ENCODE results near the gene IRAK1.

IRAK1 gene

DNA sequence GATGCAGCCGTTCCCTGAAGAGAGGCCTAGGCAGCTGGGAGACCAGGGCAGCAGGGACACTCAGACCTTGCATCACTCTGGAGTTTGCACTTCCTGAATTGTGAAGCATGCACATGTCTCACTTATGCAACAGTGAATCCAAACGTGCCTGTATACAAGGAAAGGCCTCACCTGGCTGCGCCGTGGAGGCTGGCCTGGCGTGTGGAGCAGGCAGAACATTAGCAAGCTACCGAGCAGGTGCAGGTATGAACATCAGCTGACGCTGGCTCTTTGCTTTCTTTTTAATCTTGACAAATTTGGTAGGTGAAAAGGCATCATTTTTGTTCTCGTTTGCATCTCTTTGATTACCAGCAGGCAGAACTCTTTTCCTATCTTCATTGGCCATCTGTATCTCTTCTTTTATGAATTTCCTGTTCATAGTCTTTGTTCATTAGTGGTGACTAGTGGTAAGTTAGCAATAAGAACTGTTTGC lies 37.1 kb upstream of the IRAK1 start:
- no peak for ATAC-seq
- TF ChIP-seq ZNF8 (CRISPR knock-in tag; IDR thresholded peaks at IDR 0.05) (no peak), OSR1 (CRISPR knock-in tag; IDR thresholded peaks at IDR 0.05) (no peak), CSDC2 (CRISPR knock-in tag; IDR thresholded peaks at IDR 0.05) (no peak), ZNF70 (CRISPR knock-in tag; IDR thresholded peaks at IDR 0.05) (no peak), PPARA (CRISPR knock-in tag; IDR thresholded peaks at IDR 0.05; ENCODE audit: borderline replicate concordance) (no peak)
- TF ChIP-seq, protein P1, sequence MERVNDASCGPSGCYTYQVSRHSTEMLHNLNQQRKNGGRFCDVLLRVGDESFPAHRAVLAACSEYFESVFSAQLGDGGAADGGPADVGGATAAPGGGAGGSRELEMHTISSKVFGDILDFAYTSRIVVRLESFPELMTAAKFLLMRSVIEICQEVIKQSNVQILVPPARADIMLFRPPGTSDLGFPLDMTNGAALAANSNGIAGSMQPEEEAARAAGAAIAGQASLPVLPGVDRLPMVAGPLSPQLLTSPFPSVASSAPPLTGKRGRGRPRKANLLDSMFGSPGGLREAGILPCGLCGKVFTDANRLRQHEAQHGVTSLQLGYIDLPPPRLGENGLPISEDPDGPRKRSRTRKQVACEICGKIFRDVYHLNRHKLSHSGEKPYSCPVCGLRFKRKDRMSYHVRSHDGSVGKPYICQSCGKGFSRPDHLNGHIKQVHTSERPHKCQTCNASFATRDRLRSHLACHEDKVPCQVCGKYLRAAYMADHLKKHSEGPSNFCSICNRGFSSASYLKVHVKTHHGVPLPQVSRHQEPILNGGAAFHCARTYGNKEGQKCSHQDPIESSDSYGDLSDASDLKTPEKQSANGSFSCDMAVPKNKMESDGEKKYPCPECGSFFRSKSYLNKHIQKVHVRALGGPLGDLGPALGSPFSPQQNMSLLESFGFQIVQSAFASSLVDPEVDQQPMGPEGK (CRISPR knock-in tag; IDR thresholded peaks at IDR 0.05; ENCODE audit: borderline replicate concordance), result no peak
- TF ChIP-seq, protein P2, sequence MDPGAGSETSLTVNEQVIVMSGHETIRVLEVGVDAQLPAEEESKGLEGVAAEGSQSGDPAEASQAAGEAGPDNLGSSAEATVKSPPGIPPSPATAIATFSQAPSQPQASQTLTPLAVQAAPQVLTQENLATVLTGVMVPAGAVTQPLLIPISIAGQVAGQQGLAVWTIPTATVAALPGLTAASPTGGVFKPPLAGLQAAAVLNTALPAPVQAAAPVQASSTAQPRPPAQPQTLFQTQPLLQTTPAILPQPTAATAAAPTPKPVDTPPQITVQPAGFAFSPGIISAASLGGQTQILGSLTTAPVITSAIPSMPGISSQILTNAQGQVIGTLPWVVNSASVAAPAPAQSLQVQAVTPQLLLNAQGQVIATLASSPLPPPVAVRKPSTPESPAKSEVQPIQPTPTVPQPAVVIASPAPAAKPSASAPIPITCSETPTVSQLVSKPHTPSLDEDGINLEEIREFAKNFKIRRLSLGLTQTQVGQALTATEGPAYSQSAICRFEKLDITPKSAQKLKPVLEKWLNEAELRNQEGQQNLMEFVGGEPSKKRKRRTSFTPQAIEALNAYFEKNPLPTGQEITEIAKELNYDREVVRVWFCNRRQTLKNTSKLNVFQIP (CRISPR knock-in tag; IDR thresholded peaks at IDR 0.05; ENCODE audit: borderline replicate concordance, low read depth), result no peak

DNA sequence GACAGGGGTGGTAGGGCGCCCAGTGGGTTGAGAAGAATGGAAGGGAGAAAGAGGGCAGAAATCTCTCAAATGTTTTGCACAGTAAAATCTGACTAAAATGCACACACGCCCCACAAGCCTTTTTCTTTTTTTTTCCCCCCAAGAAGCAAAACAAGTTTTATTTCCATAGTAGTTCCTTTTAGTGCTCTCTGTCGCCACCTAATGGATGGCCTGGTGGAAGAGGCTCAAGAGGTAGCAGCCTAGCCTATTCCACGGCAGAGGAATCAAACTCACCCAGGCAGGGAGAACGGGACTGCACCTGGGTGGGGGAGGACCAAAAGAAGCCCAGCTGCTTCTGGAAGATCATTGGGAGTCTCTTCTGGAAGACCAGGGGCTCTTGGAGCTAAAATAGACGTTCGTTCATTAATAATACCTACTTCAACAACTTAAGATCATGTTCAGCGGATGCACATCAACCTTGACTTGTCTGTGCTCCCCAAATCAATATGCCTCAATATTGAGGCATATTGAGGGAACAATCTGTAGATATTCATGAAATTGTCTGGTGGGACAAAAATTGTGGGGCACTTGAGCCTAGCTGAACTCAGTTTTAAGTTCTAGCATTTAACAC lies 31.6 kb upstream of the IRAK1 start:
- TF ChIP-seq ARNTL (CRISPR knock-in tag; IDR thresholded peaks at IDR 0.05; ENCODE audit: borderline replicate concordance, low read depth), result no peak
- peak; percentile 75 for ATAC-seq

DNA sequence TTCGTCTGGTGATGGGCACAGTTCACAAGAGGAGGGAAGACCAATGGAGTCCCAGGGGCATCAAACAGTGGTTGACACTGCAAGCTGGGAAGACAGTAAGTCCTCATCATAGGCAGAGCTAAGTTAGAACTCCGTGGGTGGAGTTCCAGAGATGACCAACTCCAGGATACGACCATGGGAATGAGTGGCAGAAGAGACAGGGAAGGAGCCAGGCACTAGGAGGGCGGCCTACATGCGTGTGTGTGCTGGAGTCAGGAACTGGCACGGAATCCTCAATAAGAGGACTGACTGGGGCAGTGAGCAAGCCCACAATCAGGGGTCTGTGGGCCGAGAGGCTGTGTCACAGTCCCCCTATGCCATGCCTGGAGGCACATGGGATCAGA lies 30.4 kb upstream of the IRAK1 start:
- ATAC-seq, result no peak
- TF ChIP-seq CSDC2 (CRISPR knock-in tag; IDR thresholded peaks at IDR 0.05) (no peak), PPARA (CRISPR knock-in tag; IDR thresholded peaks at IDR 0.05; ENCODE audit: borderline replicate concordance) (no peak), GLIS3 (CRISPR knock-in tag; IDR thresholded peaks at IDR 0.05) (no peak), ZNF565 (CRISPR knock-in tag; conservative IDR thresholded peaks at IDR 0.05; ENCODE audit: low read depth) (no peak), RARB (CRISPR knock-in tag; IDR thresholded peaks at IDR 0.05) (no peak), BACH2 (CRISPR knock-in tag; IDR thresholded peaks at IDR 0.05; ENCODE audit: borderline replicate concordance) (no peak), TCF4 (CRISPR knock-in tag; IDR thresholded peaks at IDR 0.05; ENCODE audit: borderline replicate concordance) (no peak), ZNF8 (CRISPR knock-in tag; IDR thresholded peaks at IDR 0.05) (no peak)
- TF ChIP-seq, protein P3, sequence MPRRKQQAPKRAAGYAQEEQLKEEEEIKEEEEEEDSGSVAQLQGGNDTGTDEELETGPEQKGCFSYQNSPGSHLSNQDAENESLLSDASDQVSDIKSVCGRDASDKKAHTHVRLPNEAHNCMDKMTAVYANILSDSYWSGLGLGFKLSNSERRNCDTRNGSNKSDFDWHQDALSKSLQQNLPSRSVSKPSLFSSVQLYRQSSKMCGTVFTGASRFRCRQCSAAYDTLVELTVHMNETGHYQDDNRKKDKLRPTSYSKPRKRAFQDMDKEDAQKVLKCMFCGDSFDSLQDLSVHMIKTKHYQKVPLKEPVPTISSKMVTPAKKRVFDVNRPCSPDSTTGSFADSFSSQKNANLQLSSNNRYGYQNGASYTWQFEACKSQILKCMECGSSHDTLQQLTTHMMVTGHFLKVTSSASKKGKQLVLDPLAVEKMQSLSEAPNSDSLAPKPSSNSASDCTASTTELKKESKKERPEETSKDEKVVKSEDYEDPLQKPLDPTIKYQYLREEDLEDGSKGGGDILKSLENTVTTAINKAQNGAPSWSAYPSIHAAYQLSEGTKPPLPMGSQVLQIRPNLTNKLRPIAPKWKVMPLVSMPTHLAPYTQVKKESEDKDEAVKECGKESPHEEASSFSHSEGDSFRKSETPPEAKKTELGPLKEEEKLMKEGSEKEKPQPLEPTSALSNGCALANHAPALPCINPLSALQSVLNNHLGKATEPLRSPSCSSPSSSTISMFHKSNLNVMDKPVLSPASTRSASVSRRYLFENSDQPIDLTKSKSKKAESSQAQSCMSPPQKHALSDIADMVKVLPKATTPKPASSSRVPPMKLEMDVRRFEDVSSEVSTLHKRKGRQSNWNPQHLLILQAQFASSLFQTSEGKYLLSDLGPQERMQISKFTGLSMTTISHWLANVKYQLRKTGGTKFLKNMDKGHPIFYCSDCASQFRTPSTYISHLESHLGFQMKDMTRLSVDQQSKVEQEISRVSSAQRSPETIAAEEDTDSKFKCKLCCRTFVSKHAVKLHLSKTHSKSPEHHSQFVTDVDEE (CRISPR knock-in tag; IDR thresholded peaks at IDR 0.05), result no peak
- TF ChIP-seq, protein P2 (CRISPR knock-in tag; IDR thresholded peaks at IDR 0.05; ENCODE audit: borderline replicate concordance, low read depth), result no peak
- TF ChIP-seq, protein P4, sequence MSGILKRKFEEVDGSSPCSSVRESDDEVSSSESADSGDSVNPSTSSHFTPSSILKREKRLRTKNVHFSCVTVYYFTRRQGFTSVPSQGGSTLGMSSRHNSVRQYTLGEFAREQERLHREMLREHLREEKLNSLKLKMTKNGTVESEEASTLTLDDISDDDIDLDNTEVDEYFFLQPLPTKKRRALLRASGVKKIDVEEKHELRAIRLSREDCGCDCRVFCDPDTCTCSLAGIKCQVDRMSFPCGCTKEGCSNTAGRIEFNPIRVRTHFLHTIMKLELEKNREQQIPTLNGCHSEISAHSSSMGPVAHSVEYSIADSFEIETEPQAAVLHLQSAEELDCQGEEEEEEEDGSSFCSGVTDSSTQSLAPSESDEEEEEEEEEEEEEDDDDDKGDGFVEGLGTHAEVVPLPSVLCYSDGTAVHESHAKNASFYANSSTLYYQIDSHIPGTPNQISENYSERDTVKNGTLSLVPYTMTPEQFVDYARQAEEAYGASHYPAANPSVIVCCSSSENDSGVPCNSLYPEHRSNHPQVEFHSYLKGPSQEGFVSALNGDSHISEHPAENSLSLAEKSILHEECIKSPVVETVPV (CRISPR knock-in tag; IDR thresholded peaks at IDR 0.05), result no peak

DNA sequence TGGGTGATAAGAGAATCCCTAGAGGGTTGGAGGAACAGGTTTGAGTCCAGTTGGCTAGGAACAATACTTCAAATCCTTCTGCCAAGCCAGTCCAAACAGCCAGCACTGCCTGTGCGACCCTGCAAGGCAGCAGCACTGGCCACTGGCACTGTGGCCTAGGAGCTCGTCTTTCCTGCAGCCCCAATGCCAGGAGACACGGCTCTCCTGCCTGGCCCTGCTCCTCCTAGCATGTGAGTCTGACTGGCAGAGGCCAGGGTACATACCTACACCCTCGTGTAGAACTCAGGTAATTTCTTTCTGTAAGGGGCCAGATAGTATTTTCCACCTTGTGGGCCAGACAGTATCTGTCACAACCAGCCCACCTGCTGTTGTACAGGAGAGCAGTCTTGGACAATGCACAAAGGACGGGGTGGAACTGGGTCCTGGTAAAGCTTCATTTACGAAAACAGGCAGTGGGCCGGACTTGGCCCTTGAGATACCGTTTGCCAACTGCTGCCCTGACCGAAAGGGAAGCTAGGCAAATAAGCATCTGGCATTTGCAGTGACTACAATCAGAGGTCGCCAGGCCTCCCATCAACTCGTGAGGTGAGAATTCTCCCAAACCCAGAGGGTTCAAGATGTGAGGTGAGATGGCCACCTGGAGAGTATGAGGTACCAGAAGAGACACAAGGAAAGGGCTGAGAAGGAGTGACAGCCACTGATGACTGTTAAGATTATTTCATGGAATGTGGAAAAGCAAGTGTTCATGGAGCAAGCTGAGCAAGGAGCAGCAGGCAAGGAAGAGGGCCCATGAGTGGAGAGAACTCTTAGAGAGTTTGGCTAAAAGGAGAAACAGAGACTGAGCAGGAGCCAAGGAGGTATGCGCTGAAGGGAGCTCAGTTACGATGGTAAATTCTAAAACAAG lies 29.8 kb upstream of the IRAK1 start:
- no peak for ATAC-seq
- TF ChIP-seq CSDC2 (CRISPR knock-in tag; IDR thresholded peaks at IDR 0.05) (no peak), ESRRG (CRISPR knock-in tag; IDR thresholded peaks at IDR 0.05) (no peak)
- TF ChIP-seq, protein P1 (CRISPR knock-in tag; IDR thresholded peaks at IDR 0.05; ENCODE audit: borderline replicate concordance), result no peak

All from SK-N-SH treated with all-trans-retinoic acid at 6 μM for 48 hours (cell line).